ENCODE data around the gene CARS1.
A peak's percentile ranks its signal among the peaks of the same experiment; 100 is the strongest.

CARS1 gene

DNA sequence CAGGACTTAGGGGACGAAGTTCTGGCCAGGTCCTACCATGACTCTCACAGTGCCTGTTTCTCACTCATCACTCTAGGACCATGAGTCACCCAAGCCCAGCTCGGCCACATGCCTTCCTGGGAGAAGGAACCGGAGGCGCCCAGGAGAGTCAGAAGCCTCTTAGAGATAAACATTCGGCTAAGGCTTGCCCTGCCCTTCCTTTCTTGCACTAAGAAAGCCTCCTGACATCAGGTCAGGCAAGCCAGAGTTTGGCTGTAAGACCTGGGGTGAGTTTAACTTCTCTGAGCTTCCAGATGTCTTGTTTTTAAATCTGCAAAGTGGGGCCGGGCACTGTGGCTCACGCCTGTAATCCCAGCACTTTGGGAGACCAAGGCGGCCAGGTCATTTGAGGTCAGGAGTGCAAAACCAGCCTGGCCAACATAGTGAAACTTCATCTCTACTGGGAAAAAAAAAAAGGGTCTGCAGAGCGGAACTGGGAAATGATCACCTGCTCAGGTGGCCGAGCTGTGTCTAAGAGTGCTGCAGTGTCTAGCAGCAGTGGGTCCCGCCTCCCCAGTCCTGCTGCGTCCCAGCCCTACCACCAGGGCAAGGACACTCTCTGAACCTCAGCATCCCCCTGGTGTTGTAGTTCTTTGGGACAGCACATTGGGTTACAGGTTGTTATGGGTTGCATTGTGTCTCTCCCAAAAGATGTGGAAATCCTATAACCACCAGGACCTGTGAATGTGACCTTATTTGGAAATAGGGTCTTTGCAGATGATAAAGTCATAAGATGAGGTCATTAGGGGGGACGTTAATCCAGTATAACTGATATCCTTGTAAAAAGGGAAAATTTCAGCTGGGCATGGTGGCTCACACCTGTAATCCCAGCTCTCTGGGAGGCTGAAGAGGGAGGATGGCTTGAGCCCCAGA is 1.8 kb upstream of the CARS1 start:
- DNase-seq (ENCODE audit: low read depth), result no peak

- no peak for DNase-seq (ENCODE audit: low read depth)
Measured at GRCh38 chr11:3056296-3057068, 741 bp downstream of the CARS1 start.

GRCh38 chr11:3055891-3056290 is 1.3 kb downstream of the CARS1 start:
- no peak for DNase-seq (ENCODE audit: low read depth)

- no peak for DNase-seq (ENCODE audit: low read depth)
Measured at GRCh38 chr11:3052567-3052966, 4.7 kb downstream of the CARS1 start.

GRCh38 chr11:3052109-3052479 is 5.1 kb downstream of the CARS1 start:
- DNase-seq (ENCODE audit: low read depth), result no peak

DNA sequence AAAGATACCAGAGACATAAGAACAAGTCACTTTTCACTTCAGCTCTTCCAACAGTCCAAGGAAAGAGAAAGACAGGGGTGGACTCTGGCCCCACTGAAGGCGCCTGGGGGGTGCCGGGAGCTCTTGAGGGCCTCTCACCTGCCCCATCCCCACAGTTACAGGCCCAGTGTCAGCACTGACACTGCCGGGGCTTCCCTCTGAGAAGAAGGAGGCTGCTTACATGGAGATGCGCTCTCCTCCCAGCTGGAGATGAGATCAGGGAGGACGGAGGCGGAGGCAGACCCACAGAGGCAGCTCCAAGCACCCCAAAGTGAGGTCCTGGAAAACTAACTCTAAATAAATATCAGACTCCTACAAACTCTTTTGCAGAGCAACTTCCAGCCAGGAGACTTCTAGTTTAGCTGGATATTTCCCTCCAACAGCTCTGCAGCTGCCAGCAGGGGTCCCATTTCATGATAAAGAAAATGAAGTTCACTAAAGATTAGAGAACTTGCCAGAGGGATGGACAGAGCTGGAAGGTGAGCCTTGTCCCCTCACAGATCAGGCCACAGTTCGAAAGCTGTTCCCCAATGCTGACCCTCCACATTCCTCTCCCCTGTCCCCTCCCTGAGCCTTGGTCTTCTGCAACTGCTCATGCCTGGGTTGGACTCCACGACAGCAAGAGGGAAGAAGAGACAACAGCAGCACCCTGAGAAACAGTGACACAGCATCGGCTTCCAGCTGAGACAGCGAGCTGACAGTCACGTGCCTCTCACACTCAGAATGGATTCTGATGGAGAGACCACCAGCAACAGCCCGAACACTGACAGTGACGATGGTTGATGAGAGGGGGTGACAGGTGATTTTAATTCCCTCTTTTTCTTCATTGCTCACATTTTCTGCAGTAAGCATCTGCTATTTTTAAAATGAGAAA is 5.8 kb downstream of the CARS1 start:
- DNase-seq (ENCODE audit: low read depth), result no peak

DNA sequence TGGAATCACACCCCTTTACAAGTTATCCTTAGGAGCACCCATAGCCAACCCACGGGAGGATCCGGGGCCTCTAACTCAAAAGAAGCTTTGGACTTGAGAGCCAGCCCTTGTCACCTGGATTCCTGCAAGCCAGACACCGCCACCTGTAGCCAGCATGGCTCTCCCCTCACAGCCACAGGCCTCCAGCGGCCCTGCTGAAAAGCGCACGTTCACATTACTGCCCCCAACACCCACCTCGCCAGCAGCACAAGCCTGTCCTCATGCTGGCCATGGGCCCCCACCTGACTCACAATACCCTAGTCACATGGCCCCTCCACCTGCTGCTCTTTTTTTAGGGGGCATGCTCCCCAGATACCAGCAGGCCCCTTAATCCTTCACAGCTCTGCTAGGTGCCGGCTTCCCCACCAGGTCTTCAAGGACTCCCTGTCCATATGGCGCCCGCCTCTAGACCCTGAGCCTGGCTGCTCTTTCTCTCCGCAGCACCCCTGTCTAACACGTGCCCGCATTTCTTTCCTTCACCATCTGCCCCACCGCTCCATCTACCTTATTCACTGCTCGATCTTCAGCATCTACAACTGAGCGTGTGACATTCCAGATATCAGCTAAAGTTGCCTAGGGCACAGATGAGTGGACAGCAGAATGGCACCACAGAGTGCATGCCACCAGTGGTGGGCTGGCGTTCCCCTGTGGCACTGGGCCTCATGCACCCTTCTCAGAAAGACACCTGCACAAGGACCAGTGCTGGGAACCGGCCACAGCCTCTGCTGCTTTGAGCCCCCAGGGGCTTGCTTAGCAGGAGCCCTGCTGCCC is 6.6 kb downstream of the CARS1 start:
- DNase-seq (ENCODE audit: low read depth), result no peak

DNA sequence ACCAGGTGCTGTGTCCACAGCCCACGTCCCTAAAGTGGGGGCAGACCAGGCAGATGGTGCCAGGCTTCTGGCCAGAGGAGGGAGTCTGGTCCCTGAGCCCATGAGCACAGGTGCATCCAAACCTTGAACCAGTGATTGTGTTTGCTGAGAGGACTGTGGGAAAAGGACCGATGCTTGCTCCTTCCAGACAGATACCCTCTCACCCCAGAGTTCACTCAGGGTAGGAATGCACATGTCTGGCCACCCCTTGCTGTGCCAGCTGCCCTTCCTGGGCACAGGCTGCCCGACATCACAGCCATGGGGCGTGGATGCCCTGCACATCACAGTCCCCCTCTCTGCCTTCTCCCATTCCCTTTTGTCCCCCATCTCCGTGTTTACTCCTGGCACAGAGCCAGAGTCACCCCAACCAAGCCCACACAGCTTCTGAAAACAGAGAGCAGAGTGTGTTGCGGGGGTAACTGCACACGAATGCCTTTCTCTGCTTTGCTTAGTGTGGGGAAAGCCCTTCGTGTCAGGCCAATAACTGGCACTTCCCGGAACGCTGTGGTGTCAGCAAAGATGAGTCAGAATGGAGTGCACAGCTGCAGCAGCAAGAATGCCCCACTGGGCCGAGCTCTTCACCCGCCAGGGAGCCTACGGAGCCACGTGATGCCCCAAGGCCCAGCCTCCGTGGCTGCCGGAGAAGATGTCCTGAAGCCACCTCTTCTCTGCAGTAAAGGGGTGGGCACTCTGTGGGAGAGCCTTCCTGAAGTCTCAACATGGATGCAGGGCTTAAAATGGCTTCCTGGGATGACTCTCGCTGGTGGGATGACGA is 7.6 kb downstream of the CARS1 start:
- peak; percentile 34 for DNase-seq (ENCODE audit: low read depth)

GRCh38 chr11:3047637-3048036 is 9.6 kb downstream of the CARS1 start:
- DNase-seq (ENCODE audit: low read depth), result no peak

GRCh38 chr11:3046641-3047040 is 10.6 kb downstream of the CARS1 start:
- no peak for DNase-seq (ENCODE audit: low read depth)

- DNase-seq (ENCODE audit: low read depth), result no peak
Measured at GRCh38 chr11:3046190-3046589, 11.0 kb downstream of the CARS1 start.

- DNase-seq (ENCODE audit: low read depth), result no peak
Measured at GRCh38 chr11:3044915-3045314, 12.3 kb downstream of the CARS1 start.

DNA sequence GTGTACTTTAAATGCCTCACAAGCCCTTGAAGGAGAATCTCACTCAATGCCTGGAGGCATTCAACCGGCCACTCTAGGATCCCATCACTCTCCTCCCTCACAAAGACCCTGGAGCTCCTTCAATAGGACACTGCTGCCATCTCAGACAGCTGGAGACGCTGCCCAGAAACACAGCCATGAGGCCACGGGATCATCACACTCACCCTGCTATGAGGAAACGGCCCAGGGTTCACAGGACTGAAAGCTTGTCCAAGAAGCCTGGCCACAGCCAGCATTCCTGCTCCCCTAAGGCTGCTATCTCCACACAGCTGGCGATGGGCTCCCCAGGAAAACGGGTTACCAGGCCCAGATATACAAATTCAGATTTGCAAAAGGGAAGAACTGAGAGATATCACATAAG is 13.2 kb downstream of the CARS1 start:
- DNase-seq (ENCODE audit: low read depth), result no peak

- DNase-seq (ENCODE audit: low read depth), result no peak
Measured at GRCh38 chr11:3043315-3043871, 13.8 kb downstream of the CARS1 start.

GRCh38 chr11:3042496-3043314 is 14.5 kb downstream of the CARS1 start:
- no peak for DNase-seq (ENCODE audit: low read depth)

GRCh38 chr11:3041699-3042441 is 15.4 kb downstream of the CARS1 start:
- DNase-seq (ENCODE audit: low read depth), result no peak

DNA sequence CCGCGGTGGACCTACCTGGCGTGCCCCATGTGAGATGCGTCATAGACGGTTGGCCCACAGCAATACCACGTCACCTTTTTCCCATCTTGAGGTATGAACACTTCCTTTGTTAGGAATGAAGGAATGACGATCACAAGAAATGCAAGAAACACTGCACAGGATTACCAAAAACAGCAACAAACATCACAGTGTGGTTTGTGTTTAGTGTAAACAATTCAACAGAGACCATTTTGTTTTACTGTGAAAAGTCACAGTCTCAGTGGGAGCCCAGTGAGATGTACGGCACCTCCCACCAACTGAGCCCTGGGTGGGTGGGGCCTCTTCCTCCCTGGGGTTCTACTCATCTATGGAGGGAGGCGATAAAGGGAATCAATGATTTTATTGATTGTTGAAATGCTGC is 16.3 kb downstream of the CARS1 start:
- no peak for DNase-seq (ENCODE audit: low read depth)

- no peak for DNase-seq (ENCODE audit: low read depth)
Measured at GRCh38 chr11:3037945-3038271, 19.3 kb downstream of the CARS1 start.
